ENCODE data around the gene TNNI3.
"Not testable (repeated sequence)": the region's sequence is repeated elsewhere in the genome, so short reads cannot be mapped to it uniquely, and the experiment has no call there.

TNNI3 gene

GRCh38 chr19:55172741-55173140 lies 15.2 kb upstream of the TNNI3 start:
- no peak for DNase-seq

- DNase-seq, result not testable (repeated sequence)
These were observed 14.8 kb upstream of the TNNI3 start for GRCh38 chr19:55172318-55172717.

GRCh38 chr19:55171440-55171839 lies 13.9 kb upstream of the TNNI3 start:
- no peak for DNase-seq

GRCh38 chr19:55169136-55169535 lies 11.6 kb upstream of the TNNI3 start:
- DNase-seq, result no peak

- peak; percentile 83 to 95 for DNase-seq
These were observed 9.2 kb upstream of the TNNI3 start, which contains the start of gene DNAAF3 for GRCh38 chr19:55166530-55167268. TSS of gene DNAAF3 (minus strand) at chr19:55166613. CDS start at chr19:55166413, 200 bp downstream.

- peak; percentile 61 to 89 for DNase-seq
These were observed 8.5 kb upstream of the TNNI3 start for GRCh38 chr19:55165952-55166529.

GRCh38 chr19:55161571-55162322 lies 4.2 kb upstream of the TNNI3 start:
- no peak for DNase-seq

GRCh38 chr19:55160986-55161365 lies 3.4 kb upstream of the TNNI3 start:
- no peak for DNase-seq

- DNase-seq, result peak; percentile 44 to 87
These were observed 2.8 kb upstream of the TNNI3 start for GRCh38 chr19:55160128-55160985.

- DNase-seq, result no peak
These were observed 1.6 kb upstream of the TNNI3 start for GRCh38 chr19:55158848-55159749.

- no peak for DNase-seq
These were observed 891 bp upstream of the TNNI3 start for GRCh38 chr19:55158423-55158822.

- DNase-seq, result no peak
These were observed 1.1 kb downstream of the TNNI3 start for GRCh38 chr19:55156202-55157063.

GRCh38 chr19:55155784-55156183 lies 1.7 kb downstream of the TNNI3 start:
- DNase-seq, result not testable (repeated sequence)

- no peak for DNase-seq
These were observed 3.8 kb downstream of the TNNI3 start for GRCh38 chr19:55153652-55154264.

- DNase-seq, result no peak
These were observed 5.5 kb downstream of the TNNI3 start for GRCh38 chr19:55152017-55152416.

GRCh38 chr19:55149078-55150003 lies 8.2 kb downstream of the TNNI3 start, which contains the start of gene TNNT1:
TSS of gene TNNT1 (minus strand) at chr19:55149206. CDS start at chr19:55147157, 2,049 bp downstream.
- DNase-seq, result no peak

GRCh38 chr19:55147545-55148251 lies 9.8 kb downstream of the TNNI3 start:
- no peak for DNase-seq

GRCh38 chr19:55146705-55147273 lies 10.7 kb downstream of the TNNI3 start:
- peak in 1 of 2 experiments; percentile 36 for DNase-seq

Data from SW 1271 (cell line).